CD4-positive, alpha-beta T cell treated with Interleukin-6 for 4 hours (primary cell): ENCODE data around the gene TMPRSS13.

Experiments
- DNase-seq: peaks from one replicate; pipeline ENCODE4 v3.0.0-alpha.2; 2020; ENCODE audit warnings: mixed read lengths

Gene TMPRSS13

GRCh38 chr11:117910941-117911655 is 18.1 kb downstream of the TMPRSS13 start:
- DNase-seq: no peak

GRCh38 chr11:117910525-117910924 is 18.7 kb downstream of the TMPRSS13 start:
- no peak for DNase-seq

GRCh38 chr11:117909611-117910382 is 19.4 kb downstream of the TMPRSS13 start:
- DNase-seq: no peak

GRCh38 chr11:117908959-117909610 is 20.1 kb downstream of the TMPRSS13 start:
- no peak for DNase-seq

- DNase-seq: no peak
Measured at GRCh38 chr11:117908109-117908895, 20.9 kb downstream of the TMPRSS13 start.

GRCh38 chr11:117907276-117908108 is 21.7 kb downstream of the TMPRSS13 start:
- DNase-seq: peak; percentile 46

GRCh38 chr11:117906710-117907109 is 22.5 kb downstream of the TMPRSS13 start:
- no peak for DNase-seq

- DNase-seq: no peak
Measured at GRCh38 chr11:117906126-117906525, 23.1 kb downstream of the TMPRSS13 start.

- DNase-seq: no peak
Measured at GRCh38 chr11:117905524-117905923, 23.7 kb downstream of the TMPRSS13 start.

- DNase-seq: no peak
Measured at GRCh38 chr11:117903505-117904382, 25.5 kb downstream of the TMPRSS13 start.

- DNase-seq: no peak
Measured at GRCh38 chr11:117902001-117902845, 27.0 kb downstream of the TMPRSS13 start.

GRCh38 chr11:117901601-117902000 is 27.6 kb downstream of the TMPRSS13 start:
- no peak for DNase-seq

GRCh38 chr11:117900720-117901440 is 28.3 kb downstream of the TMPRSS13 start:
- DNase-seq: no peak

- no peak for DNase-seq
Measured at GRCh38 chr11:117900121-117900648, 29.0 kb downstream of the TMPRSS13 start.

- DNase-seq: no peak
Measured at GRCh38 chr11:117898059-117898458, 31.1 kb downstream of the TMPRSS13 start.

GRCh38 chr11:117892651-117893050 is 36.6 kb downstream of the TMPRSS13 start:
- no peak for DNase-seq

- DNase-seq: no peak
Measured at GRCh38 chr11:117891362-117891761, 37.8 kb downstream of the TMPRSS13 start.

GRCh38 chr11:117888139-117888566 is 41.0 kb downstream of the TMPRSS13 start:
- no peak for DNase-seq
